Gastrocnemius medialis (tissue), 4 donors: Measurements from ENCODE around the gene CDH23. TPM values are rescaled to one million over a fixed set of nuclear protein-coding genes. Genes with fewer than 3 reads are reported as not detected.

Experiments used
- ATAC-seq, 2 donors: fragments of 150-250 bp; one replicate each; pipeline ENCODE4 v1.9.1; 2016
- DNase-seq, 2 donors: peaks; one replicate each; pipeline ENCODE4 v3.0.0-alpha.2; 2019
- H3K27ac ChIP-seq, 4 donors: fragments of 200-600 bp; sonication (generic); 1 replicate in 1 of 4; 2 replicates in 3 of 4; pipeline ENCODE4 v1.5.1; 2016 to 2018; ENCODE audit warnings: mild to moderate bottlenecking in 2 of 4, moderate library complexity in 1 of 4
- H3K27me3 ChIP-seq, 3 donors: fragments of 200-600 bp; sonication (generic) in 2 of 3; 1 replicate in 1 of 3; 2 replicates in 2 of 3; pipeline versions ENCODE4 v1.5.1 to v1.6.0; 2016 to 2019; ENCODE audit warnings: mild to moderate bottlenecking in 1 of 3, moderate library complexity in 1 of 3
- H3K36me3 ChIP-seq, 2 donors: fragments of 200-600 bp; sonication (generic) in 1 of 2; one replicate each; pipeline ENCODE4 v1.5.1; 2017 to 2018
- H3K4me1 ChIP-seq, 2 donors: fragments of 200-600 bp; sonication (generic) in 1 of 2; one replicate each; pipeline ENCODE4 v1.5.1; 2016 to 2017; ENCODE audit warnings: mild to moderate bottlenecking in 2 of 2
- H3K4me3 ChIP-seq, 4 donors: fragments of 200-600 bp; sonication (generic) in 3 of 4; 1 replicate in 1 of 4; 2 replicates in 3 of 4; pipeline ENCODE4 v1.5.1; 2016 to 2019; ENCODE audit warnings: mild to moderate bottlenecking in 2 of 4
- H3K9me3 ChIP-seq, 3 donors: fragments of 200-600 bp; sonication (generic) in 2 of 3; 1 replicate in 1 of 3; 2 replicates in 2 of 3; pipeline ENCODE4 v1.5.1; 2016 to 2019
- CTCF ChIP-seq, 5 experiments: fragments of 450-650 bp in 3 of 5; fragments of 200-600 bp in 2 of 5; sonication (generic) in 2 of 5; IDR thresholded peaks in 4 of 5; conservative IDR thresholded peaks in 1 of 5; 1 replicate in 4 of 5; 2 replicates in 1 of 5; pipeline ENCODE4 v1.5.1; 2016 to 2019; ENCODE audit warnings: antibody characterized with exemption in 5 of 5, mild to moderate bottlenecking in 3 of 5, moderate library complexity in 3 of 5
- POLR2A ChIP-seq, 2 donors: fragments of 450-650 bp; IDR thresholded peaks; one replicate each; pipeline ENCODE4 v1.6.1; 2017; ENCODE audit warnings: antibody characterized with exemption in 2 of 2, mild to moderate bottlenecking in 2 of 2, moderate library complexity in 2 of 2
- in situ Hi-C, 4 donors: fragments of 200-750 bp; cut with MboI; loops; one replicate each; pipeline versions ENCODE4 v1.15.0 to v1.8.0; 2017; ENCODE audit warnings: low sequenced_read_pairs in 4 of 4
- intact Hi-C: fragments of 100-400 bp; cut with DNase I; formaldehyde crosslinking; loops from one replicate; pipeline ENCODE4 v1.15.1; 2023; ENCODE audit warnings: low total_unique reads
- total RNA-seq, 4 donors: library from RNA; depleted of rRNA; stranded (reverse); fragments of >200 nt; gene quantifications; one replicate each; pipeline versions ENCODE4 v1.1.0 to v1.2.3, GENCODE V29; 2016

CDH23 gene
- total RNA-seq, 4 donors from 2014 or later: 0.53 to 1.8 (median 1.2) TPM

DNA sequence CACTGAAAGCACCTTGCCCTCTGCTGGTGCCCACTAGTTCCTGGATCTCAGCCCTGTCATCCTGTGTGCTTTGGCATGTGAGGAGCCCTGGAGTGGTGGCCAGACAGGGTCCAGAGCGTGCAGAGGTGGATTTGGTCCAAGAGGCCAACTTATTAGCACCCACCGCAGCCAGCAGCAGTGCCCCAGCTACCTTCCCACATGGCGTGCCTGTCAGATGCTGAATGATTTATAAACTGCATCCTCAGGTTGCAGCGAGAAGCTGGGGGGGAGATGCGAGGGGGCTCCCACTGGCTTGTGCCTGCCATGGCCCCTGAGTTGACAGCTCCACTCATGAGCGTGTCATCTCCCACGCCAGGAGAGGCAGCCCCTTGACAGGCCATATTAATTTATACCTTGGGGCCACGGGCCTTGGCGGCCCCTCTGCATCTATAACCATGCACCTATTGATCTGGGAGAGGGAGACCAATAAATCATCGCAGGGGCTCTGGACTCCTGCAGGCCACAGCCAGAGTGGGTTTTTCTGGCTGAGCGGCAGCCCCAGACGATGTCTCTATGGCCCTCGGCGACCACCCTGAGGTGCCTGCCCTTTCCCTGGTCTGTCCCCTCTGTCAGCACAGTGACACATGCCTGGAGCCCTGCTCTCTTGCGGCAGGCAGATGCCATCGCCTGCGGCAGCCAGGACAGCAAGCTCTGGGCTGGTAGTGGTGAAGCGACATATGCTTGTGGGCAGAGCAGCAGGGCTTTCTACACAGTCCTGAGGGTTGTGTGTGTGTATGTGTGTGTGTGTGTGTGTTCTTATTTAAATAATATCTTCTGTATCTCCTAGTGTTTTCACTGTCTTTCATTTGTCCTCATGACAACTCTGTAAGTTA is 120.8 kb downstream of the CDH23 start:
- no peak for TF ChIP-seq POLR2A (IDR thresholded peaks at IDR 0.05)
- ATAC-seq: no peak
- H3K27ac ChIP-seq: no peak overlapping the region
- peaks cover 6 to 7% of the 10 kb centered on the region in 2 donors for H3K4me1 ChIP-seq
- no peak overlapping the region for H3K4me3 ChIP-seq
- intact Hi-C loops: no loop called here
- in situ Hi-C loops: no loop called here
- no peak for DNase-seq
- no peaks in the 10 kb centered on the region for H3K9me3 ChIP-seq
- no peaks in the 10 kb centered on the region for H3K27me3 ChIP-seq
- H3K36me3 ChIP-seq: no peaks in the 10 kb centered on the region

DNA sequence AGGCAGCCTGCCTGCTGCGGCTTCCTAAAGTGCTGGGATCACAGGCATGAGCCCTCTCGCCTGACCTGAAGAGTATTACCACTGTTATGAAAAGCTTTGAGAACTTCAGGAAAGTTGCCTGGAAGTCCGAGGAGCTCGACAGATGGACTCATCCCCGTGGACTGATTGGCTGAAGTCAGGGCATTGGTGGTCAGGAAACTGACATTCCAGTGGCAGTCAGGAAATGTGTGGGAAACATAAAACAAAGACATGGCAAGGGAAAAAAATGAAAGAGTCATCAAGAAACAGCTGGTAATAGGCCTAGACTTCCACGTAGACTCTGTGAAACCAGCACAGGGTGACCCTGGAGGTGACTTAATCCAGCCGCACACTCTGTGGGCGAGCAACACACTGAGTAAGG is 123.3 kb downstream of the CDH23 start:
- in situ Hi-C loops: no loop called here
- no peaks in the 10 kb centered on the region for H3K36me3 ChIP-seq
- H3K27me3 ChIP-seq: no peaks in the 10 kb centered on the region
- no peak for TF ChIP-seq POLR2A (IDR thresholded peaks at IDR 0.05)
- TF ChIP-seq CTCF (IDR thresholded peaks at IDR 0.05 in 4 of 5, conservative IDR thresholded peaks at IDR 0.05 in 1 of 5): no peak
- no peaks in the 10 kb centered on the region for H3K4me1 ChIP-seq
- H3K4me3 ChIP-seq: no peak overlapping the region
- H3K9me3 ChIP-seq: no peaks in the 10 kb centered on the region
- no peak for DNase-seq
- ATAC-seq: no peak
- intact Hi-C loops: no loop called here
- H3K27ac ChIP-seq: no peak overlapping the region

- TF ChIP-seq CTCF (IDR thresholded peaks at IDR 0.05 in 4 of 5, conservative IDR thresholded peaks at IDR 0.05 in 1 of 5): no peak
- no peak for TF ChIP-seq POLR2A (IDR thresholded peaks at IDR 0.05)
Observed at GRCh38 chr10:71521504-71522441, 125.1 kb downstream of the CDH23 start.

GRCh38 chr10:71522442-71523144 is 125.9 kb downstream of the CDH23 start:
- Histone ChIP-seq H3K9me3 (no peaks in the 10 kb centered on the region), H3K27ac (no peak overlapping the region), H3K4me1 (no peaks in the 10 kb centered on the region), H3K36me3 (no peaks in the 10 kb centered on the region), H3K4me3 (no peak overlapping the region), H3K27me3 (no peaks in the 10 kb centered on the region)
- in situ Hi-C loops: no loop called here
- TF ChIP-seq POLR2A (IDR thresholded peaks at IDR 0.05): no peak
- no peak for TF ChIP-seq CTCF (IDR thresholded peaks at IDR 0.05 in 4 of 5, conservative IDR thresholded peaks at IDR 0.05 in 1 of 5)
- DNase-seq (no peak), ATAC-seq (no peak)
- intact Hi-C loops: no loop called here

More at GRCh38 chr10:71521504-71522441, 125.1 kb downstream of the CDH23 start:
- Histone ChIP-seq H3K4me3 (no peak overlapping the region), H3K27me3 (no peaks in the 10 kb centered on the region), H3K36me3 (no peaks in the 10 kb centered on the region), H3K27ac (no peak overlapping the region), H3K4me1 (no peaks in the 10 kb centered on the region), H3K9me3 (no peaks in the 10 kb centered on the region)
- in situ Hi-C loops (no loop called here), intact Hi-C loops (no loop called here)
- ATAC-seq: no peak
- DNase-seq: no peak
